MV-4-11 (cell line): Measurements from ENCODE around the gene ILF2.
"Not testable (repeated sequence)": the region's sequence is repeated elsewhere in the genome, so short reads cannot be mapped to it uniquely, and the experiment has no call there.

Experiments
- DNase-seq: peaks from one replicate; lab custom pipeline; 2025; lab: John Stamatoyannopoulos, UW

ILF2 gene

DNA sequence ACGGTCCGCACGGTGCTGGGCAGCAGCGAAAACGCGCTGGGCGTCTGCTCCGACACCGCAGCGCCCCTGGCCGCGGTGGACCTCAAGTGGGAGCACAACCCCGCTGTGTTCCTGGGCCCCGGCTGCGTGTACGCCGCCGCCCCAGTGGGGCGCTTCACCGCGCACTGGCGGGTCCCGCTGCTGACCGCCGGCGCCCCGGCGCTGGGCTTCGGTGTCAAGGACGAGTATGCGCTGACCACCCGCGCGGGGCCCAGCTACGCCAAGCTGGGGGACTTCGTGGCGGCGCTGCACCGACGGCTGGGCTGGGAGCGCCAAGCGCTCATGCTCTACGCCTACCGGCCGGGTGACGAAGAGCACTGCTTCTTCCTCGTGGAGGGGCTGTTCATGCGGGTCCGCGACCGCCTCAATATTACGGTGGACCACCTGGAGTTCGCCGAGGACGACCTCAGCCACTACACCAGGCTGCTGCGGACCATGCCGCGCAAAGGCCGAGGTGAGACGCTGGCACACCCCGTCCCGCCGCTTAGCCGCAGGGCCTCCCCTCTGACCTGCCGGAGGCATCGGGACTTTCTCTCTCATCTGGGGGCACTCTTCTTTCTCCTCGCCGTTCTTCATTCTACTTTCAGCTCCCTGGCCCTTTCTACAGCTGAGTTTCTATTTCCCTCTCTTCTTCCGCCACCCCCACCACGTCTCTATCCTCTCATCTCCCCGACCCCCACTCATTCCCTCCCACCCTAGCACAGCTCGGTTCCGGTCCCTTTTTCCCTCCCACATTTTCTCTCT, 8.7 kb upstream of the ILF2 start:
- DNase-seq = no peak

GRCh38 chr1:153678519-153679336, 7.9 kb upstream of the ILF2 start, which contains the start of gene NPR1:
Gene NPR1, plus strand, starts transcription at chr1:153678688. Its CDS starts 421 bp downstream, at chr1:153679109.
- peak; percentile 10 for DNase-seq

- no peak for DNase-seq
Observed at GRCh38 chr1:153677718-153678518, 7.1 kb upstream of the ILF2 start.

- DNase-seq = no peak
Observed at GRCh38 chr1:153673511-153673910, 2.7 kb upstream of the ILF2 start.

GRCh38 chr1:153671628-153672353, 998 bp upstream of the ILF2 start:
- DNase-seq = peak; percentile 65

DNA sequence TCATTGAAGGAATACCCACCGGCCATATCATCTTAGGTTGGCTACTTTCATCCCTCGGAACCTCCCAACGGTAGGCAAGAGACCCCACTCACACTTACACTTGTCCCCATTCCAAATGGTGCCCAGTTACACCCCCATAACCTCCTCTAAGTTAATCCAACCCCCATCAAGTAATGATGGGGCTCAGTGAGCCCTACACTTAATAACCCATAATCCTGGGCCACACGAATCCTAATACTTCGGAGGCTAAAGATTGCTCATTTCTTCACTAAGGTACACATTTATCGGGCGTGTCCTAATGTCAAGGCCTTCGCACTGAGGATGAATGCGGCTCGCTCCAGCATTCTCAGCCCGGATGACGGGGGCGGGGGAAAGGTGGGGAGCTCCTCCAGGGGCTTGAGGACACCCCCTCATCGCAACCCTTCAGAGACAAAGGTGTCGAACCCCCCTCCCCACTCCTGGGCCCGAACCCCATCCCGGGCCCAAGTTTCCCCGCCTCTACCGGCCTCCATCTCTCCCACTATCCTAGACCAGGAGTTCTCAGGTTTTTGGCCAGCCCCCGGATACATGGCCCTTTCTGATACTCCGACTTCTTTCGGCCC, 435 bp downstream of the ILF2 start:
- DNase-seq = no peak

GRCh38 chr1:153669606-153670005, 1.2 kb downstream of the ILF2 start:
- DNase-seq = no peak

- not testable (repeated sequence) for DNase-seq
Observed at GRCh38 chr1:153668672-153669071, 2.1 kb downstream of the ILF2 start.

- DNase-seq = no peak
Observed at GRCh38 chr1:153667439-153667838, 3.4 kb downstream of the ILF2 start.

GRCh38 chr1:153663211-153663610, 7.6 kb downstream of the ILF2 start:
- DNase-seq = peak; percentile 69

GRCh38 chr1:153662269-153662668, 8.5 kb downstream of the ILF2 start:
- DNase-seq = no peak

DNA sequence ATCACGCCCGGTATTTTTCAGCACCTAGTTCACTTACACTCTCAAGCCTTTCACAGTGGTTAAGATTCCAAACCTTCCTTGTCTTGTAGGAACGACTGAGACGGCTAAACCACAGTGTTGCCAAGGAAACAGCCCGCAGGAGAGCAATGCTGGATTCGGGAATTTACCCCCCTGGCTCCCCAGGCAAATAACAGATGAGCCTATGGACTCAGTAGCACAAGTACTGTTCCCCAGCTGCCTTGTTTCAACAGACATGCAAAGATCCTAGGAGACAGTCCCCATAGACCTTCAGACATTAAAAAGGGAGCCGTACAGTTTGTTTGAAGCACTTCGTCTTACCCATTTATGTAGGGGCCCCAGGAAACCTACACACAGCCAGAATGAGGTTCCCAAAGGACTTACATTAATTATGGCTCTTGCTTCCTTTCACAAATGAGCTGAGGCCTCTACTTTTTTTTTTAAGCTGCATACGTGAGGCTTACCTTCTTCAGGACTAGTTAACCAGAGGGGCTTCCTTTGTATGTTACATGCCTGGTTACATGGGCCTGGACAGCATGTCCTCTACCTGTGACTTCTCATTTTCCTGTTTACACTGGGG, 9.6 kb downstream of the ILF2 start:
- no peak for DNase-seq

DNA sequence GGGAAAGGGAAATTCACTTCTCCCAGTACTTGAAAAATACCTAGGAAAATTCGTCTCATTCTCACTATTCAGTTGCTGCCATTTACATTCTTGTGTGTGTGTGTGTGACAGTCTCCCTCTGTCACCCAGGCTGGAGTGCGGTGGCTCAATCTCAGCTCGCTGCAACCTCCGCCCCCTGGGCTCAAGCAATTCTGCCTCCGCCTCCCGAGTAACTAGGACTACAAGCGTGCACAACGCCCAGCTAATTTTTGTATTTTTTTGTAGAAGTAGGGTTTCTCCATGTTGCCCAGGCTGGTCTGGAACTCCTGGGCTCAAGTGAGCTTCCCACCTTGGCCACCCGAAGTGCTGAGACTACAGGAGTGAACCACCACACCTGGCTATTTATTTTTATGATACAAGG, 11.1 kb downstream of the ILF2 start:
- no peak for DNase-seq

GRCh38 chr1:153659175-153659534, 11.6 kb downstream of the ILF2 start:
- no peak for DNase-seq

DNA sequence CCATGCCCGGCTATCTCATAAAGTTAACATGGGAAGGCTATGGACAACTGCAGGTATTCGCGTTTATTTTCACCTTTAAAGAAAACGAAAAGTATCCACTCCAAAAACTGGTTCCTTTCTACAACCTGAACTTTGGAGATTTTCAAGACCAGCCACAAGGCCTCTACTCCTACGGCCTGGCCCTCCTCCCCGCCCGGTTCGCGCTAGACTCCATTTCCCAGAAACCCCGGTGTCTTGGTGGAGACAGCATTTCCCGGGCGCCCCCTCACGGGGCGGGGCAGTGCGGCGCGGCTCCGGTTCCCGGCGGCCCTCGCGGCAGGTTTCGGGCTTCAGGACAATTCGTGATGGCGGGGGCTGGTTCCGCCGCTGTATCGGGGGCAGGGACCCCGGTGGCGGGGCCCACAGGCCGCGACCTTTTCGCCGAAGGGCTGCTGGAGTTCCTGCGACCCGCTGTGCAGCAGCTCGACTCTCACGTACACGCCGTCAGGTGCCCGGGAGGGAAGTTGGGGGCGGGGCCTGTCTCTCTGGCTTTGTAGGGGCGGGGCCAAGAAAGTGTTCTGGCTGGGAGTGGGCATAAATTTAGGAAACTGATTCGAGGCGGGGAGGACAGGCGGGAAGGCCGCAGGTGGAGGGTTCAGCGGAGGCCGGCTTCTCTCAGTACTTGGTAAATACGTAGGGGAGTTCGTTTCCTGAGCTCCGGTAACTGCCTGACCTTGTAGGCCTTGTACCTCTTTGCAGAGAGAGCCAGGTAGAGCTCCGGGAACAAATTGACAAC, 12.2 kb downstream of the ILF2 start, which contains the start of gene SNAPIN:
TSS of gene SNAPIN (plus strand) at position 304 of the 775 bp plus-strand sequence. CDS start at position 345, 41 bp downstream.
- DNase-seq = peak; percentile 86

- no peak for DNase-seq
Observed at GRCh38 chr1:153655333-153655732, 15.5 kb downstream of the ILF2 start.

GRCh38 chr1:153652805-153653500, 17.8 kb downstream of the ILF2 start:
- DNase-seq = peak; percentile 16

- DNase-seq = no peak
Observed at GRCh38 chr1:153651771-153652170, 19.0 kb downstream of the ILF2 start.

GRCh38 chr1:153649863-153650235, 20.9 kb downstream of the ILF2 start:
- DNase-seq = no peak
